HG03520 (cell line): ENCODE results near the gene SUN2.
A peak's percentile ranks its signal among the peaks of the same experiment; 100 is the strongest.

Experiments used
- ATAC-seq: cut with Tn5 transposase; IDR thresholded peaks from one replicate; pipeline ENCODE4 v1.9.1; 2021; ENCODE audit warnings: mild to moderate bottlenecking, moderate library complexity; ENCODE audit not compliant: unreplicated experiment

The SUN2 gene

DNA sequence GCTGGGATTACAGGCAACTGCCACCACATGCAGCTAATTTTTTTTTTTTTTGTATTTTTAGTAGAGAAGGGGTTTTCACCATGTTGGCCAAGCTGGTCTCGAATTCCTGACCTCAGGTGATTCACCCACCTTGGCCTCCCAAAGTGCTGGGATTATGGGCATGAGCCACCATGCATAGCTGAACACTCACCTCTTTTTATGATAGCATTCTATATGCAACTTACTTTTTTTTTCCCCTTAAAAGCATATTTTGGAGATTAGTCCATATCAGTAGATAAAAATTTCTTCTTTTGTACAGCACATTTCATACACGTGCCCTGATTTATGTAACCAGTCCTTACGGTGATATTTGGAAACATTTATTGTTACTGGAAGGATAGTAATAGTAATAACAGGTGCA is 35.4 kb downstream of the SUN2 start:
- no peak for ATAC-seq

DNA sequence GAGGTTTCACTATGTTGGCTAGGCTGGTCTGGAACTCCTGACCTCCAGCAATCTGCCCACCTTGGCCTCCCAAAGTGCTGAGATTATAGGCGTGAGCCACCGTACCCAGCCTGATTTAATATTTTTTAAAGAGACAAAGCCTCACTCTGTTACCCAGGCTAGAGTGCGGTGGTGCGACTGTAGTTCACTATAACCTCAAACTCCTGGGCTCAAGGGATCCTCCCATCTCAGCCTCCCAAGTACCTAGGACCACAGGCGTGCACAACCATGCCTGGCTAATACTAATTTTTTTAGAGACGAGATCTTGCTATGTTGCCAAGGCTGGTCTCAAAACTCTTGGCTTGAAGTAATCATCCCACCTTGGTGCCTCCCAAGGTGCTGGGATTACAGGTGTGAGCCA is 36.6 kb downstream of the SUN2 start:
- ATAC-seq, result no peak

DNA sequence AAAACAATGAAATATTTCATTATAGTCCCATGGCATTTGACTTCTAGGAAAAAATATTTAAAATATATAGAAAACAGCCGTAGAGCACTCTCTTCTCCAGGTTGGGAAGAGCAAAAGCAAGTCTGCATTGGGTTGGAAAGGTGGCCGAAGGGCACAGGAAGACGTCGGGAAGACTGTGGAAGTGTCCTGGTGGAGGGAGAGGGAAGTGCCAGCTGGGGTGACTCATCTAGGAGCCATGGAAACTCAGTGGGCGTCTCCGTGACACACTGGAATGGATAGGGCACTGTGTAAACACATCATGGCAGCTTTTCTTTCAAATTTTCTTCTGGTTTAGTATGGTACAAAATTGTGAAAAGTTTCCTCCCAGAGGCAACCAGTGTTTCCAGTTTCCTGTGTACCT is 37.4 kb downstream of the SUN2 start:
- no peak for ATAC-seq

DNA sequence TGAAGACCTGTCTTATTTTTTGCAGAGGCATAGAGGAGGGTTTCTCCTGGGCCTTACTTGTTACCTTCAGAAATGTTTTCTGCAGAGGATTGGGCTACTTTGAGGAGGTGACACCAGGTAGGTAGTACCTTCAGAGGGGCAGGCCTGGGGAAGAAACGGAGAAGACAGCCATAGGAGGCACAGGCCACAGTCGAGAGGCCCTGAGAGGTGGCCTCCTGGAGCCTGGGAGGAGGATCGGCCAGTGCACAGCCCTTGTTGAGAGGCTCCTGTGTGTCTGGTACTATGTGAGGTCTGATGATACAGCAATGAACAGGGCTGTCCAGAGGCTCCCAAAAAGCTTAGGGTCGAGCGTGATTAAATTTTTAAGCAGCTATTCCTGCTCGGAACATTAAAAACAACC is 38.6 kb downstream of the SUN2 start:
- no peak for ATAC-seq

DNA sequence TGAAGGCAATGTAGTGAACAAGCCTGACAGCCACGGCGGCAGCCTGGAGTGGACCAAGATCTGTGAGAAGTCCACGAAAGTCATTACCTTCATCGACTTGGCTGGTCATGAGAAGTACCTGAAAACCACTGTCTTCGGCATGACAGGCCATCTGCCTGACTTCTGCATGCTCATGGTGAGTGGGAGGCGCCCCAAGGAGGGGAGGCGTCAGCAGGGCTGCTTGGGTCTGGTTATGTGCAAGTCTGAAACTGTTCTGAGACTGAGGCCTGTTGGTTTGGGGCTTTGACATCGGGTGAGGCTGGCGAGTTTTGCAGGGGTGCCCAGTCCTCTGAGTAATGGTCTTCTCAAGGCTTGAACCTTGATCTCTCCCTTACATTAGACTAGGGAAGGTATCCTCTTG is 39.0 kb downstream of the SUN2 start:
- no peak for ATAC-seq

DNA sequence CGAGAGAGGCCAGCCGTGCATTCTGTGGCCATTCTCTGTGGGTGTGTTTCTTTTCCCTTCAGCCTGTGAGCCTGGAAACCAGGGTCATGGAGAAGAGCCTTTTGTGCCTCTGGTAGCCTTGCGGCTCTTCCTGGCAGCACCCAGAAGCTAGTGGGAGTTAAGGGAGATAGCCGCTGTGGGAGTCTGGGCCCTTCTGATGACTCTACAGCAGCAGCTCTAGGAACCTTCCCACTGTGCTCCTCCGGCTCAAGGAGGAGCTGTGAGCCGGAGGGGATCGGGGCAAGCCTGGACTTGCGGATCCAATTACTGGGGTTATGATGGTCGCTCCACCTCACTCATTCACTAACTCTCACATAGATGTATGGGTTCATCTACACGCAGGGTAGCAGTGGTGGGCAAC is 39.5 kb downstream of the SUN2 start:
- no peak for ATAC-seq

DNA sequence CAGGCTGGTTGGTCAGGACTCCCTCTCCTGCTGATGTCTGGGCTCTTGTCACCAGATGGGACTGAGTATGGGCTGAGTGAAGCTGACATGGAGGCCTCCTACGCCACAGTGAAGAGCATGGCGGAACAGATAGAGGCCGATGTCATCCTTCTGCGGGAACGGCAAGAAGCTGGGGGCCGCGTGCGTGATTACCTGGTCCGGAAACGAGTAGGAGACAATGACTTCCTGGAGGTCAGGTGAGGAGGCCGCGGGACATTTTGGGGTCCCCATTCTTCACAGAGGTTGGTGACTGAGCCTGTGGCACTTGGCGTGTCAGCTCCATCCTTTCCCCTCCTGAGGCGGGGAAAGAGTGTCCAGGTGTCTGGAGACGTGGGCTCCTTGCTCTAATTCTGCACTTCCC is 39.9 kb downstream of the SUN2 start:
- no peak for ATAC-seq

DNA sequence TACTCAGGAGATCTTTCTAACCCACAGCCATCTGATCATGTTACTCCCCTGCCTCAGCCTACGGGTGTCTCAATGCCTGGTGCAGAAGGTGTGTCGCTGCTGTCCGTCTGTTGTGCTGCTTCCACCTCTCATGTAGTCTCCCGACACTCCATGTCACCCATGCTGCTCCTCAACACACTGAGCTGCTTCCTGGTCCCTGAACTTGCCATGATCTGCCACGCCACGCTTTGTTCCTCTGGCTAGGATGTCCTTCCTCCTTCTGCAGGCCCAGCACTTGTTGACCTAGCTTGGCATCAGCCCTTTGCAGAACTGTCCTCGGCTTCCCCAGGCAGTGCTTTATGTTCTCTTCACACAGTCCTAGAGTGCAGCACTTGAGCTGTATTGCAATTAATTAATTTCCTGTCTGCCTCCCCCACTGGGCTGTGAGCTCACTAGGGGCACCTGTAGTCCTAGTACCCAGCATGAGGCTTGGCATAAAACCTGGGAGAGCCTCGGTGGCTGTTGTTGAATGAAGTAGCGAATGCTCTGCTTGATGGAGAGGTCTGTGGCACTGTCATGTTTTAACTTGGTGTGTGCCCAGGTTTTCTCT is 40.5 kb downstream of the SUN2 start:
- ATAC-seq, result no peak

DNA sequence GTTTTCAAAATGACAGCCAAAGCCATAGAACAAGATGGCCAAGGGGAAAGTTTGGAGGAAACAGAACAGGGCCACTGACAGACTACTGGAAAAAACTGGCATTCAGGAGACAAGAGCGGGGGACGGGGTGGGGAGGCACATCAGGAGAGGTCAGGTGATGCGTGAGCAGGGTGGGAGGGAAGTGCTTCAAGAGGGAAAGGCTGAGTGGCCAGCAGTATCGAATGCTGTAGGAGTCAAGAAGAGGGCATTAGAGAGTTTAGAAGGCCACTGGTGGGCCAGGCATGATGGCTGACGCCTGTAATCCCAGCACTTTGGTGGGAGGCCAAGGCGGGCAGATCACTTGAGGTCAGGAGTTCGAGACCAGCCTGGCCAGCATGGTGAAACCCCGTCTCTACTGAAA is 41.9 kb downstream of the SUN2 start:
- no peak for ATAC-seq

DNA sequence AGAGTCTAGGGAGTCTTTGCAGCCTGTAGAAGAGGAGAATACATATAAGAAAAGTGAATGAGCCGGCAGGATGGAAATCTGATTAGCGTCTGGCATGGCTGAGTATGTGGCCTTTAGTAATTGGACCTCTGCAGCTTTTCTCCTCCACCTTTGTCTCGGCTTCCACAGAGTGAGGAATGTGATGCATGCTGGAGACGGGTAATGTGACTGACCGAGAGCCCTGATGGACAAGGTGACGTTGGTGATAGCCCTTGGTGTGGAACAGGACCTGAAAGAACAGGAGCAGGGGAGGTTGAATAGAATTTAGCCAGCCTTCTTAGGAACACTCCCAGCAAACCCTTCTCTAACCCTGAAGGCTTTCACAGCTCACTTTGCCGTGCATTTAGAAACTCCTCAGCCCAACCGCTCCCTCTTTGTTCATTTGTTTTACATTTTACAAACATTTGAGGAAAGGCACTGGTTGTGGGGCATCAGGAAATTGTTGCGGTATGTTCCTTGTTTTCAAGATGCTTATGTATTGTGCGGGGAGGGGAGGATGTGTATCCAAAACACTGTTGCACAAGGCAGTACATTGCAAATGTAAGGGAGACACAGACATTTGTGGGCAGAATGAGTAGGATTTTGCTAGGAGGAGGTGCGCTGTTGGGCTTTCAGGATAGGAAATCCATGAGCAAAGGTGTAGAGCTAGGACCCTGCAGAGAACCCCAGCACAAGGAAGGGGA is 43.2 kb downstream of the SUN2 start:
- ATAC-seq, result no peak

DNA sequence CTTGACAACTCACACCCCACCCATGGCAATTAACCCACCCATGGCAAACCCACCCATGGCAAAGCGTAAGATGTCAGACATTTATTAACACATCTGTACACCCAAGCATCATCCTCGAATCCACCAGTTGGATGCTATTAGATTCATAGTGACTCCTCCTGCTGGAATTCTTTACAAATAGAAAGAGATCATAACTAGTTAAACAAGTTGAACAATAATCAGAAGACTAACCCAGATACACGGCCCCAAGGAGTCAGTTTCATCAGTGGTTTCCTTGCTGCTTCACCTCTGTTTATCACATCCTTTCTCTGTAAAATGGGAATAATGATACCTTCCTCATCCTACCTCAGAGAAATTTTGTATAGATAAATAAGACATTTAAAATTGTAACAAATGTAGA is 44.9 kb downstream of the SUN2 start:
- no peak for ATAC-seq

DNA sequence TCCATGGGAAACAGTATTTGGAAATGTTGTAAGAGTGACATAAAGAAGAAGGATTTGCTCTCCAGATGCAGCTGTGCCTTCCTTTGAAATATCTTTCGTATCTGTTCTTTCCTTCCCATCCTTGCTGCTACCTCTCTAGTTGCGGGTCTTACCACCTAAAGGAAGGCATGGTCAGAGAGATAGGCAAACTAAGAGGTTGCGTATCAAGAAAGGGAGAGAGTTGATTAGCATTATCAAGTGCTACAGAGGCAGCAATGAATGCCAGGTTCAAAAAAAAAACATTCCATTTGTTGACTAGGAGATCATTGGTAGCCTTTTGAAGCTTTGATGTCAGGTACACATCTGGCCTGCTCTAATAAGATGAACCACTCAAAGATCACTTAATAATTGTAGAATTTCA is 45.4 kb downstream of the SUN2 start:
- no peak for ATAC-seq

DNA sequence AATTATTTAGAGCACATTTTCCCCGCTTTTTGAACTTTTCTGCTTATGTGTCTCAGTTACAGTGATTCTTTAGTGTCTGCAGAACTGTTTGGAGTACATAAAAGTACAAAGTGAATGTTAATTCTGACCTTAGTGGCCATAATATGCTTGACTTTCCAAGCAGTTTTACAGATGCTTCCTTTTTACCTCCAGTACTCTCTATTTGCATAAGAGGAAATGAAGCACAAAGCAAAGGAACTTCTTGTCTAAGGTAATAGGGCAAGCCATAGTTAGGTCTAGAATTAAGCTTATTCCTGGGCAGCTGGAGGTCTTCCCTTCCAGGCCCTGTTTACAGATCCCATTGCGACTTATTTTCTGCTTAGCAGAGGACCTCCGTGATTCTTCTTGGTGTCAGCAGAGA is 46.5 kb downstream of the SUN2 start:
- no peak for ATAC-seq

DNA sequence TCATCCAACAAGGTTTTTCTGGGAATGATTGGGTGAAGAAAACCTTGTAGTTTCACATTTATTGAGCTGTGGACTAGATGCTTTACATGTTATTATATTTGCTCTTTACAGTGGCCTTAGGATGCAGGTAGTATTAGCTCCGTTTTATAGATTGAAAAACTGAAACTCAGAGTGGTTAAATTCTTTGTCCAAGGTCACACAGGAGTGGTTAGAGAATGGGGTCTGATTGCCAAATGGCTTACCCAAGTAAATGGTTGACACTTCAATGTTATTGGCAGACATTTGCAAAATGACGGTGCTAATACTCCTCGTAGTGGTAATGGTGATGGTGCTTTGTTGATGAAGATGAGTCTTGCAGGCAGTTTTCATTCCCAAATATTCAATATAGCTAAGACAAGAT is 47.8 kb downstream of the SUN2 start:
- no peak for ATAC-seq

DNA sequence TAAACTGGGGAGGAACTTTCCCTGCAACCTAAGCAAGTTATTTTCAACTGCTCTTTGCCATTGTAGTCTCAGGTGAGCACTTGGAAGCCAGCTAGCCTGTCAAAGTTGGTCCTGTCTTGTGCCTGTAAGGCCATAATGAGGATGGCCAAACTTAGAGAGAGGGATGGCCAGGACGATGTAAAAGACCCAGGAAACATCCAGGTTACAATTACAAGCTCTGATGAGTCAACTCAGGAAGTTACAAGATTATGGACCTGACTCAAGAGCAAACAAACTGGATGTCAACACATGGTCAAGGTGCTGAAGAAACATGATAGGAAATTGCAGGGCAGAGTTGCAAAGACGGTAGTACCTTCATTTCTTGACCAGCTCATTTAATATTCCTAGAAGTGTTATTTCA is 48.5 kb downstream of the SUN2 start:
- no peak for ATAC-seq

DNA sequence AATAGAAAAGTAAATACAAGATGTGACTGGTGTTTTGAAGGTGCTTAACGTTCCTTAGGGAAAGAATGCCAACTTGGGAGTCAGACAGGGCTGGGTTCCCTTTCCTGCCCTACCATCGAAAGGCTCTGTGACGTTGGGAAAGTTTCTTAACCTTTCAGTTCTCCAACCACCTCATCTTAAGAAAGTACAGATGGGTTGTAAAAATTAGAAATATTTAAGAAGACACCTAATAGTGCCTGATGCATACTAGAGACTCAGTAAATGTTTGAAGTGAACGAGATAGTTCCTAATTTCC is 49.0 kb downstream of the SUN2 start:
- ATAC-seq, result no peak

DNA sequence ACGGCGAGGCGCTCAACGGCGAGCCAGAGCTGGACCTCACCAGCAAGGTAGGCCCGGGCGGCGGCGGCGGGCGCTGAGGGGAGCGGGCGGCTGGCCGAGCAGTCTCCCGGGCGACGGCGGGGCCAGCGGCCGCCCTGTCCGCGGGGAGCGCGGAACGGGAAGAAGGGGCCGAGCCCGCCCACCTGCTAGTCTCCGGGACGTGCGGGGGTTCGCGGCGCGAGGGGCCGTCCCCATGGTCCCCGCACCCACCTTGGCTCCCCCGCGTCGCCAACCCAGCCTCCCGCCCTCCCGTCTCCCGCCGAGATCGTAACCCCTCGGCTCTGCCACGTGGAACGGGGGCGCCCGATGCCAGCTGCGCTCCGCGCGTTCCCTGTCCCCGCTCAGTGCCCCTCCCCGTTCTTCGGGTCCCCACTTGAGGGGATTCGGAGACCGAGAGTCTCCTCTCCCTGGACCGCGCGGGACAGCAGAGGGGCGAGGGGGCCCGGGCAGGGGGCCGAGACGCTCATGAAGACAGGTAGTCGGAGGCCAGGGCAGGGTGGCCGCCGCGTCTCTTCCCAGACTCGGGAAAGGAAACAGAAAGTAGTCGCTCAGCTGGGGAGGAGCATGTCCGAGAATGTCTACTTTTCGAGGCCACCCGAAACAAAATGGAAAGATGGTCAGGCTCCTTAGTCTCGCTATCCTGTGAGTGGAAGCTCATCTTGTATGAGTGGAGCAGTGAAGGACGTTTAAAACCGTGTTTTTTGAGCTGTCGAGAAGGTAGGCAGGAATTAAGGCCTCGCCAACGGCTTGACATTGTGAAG is 49.5 kb downstream of the SUN2 start:
- ATAC-seq, result peak; percentile 3

DNA sequence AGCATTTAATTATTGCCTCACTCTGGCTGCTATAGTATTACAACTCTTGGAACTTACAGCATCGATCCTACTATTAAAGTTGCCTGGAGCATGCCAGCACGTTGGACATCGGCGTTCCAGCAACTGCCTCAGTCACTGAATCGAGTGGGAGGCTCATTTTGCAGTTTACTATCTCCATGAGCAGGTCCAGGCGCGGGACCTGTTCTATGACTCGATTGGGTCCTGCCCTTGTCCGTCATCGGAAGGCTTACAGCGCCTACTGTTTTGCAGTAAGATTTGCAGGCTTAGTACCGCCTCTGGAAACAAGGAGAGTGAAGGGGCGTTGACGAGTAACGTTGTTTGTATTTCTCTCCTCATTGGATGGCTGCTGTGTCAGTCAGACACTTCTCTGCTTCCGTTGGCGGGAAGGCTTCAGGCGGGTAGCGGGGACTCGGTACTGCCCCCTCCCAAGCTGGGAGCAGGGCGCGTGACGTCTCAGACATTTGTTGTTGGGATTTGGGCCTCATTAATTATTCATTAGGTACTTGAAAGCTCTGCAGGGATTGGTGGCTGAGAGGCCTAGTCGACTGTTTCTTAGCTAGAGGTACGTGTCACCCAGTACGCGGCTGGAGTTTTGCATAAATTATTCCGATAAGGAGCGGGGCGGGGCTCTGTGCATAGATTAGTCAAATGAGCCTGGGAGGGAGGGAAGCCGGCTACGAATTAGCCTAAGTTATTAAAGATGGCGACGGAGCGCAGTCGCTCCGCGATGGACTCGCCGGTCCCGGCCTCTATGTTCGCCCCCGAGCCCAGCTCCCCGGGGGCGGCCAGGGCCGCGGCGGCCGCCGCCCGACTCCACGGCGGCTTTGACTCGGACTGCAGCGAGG is 50.3 kb downstream of the SUN2 start, which contains the start of gene GTPBP1:
Gene GTPBP1, plus strand, starts transcription at position 710 of the 866 bp plus-strand sequence. Its CDS starts 12 bp downstream, at position 722.
- peak; percentile 61 for ATAC-seq

DNA sequence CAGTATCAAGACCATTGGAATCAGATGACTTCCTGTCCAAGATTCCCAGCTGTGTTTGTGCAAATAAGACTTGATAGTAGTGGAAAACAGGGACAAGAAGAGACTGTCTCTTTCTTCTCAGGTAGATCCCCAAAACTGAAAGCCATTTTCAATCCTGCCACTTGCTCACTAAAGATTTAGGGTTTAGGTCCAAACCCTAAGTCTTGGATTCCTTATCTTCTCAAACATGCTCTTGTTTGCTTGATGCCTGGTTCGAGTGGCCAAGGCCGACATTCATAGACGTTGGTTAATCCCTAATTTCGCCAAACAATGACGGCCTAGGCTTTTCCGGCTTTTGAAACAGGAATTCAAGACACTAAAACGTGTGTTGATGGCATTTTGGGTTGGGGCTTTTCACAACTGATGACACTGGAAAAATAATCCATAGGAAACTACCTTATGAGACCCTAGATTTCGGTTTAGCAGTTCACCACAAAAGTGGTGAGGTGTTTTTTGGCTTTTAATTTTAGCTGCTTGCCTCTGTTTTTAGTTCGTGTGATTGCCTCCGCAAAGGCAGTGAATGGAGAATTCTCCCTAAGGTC is 51.1 kb downstream of the SUN2 start:
- ATAC-seq, result no peak

DNA sequence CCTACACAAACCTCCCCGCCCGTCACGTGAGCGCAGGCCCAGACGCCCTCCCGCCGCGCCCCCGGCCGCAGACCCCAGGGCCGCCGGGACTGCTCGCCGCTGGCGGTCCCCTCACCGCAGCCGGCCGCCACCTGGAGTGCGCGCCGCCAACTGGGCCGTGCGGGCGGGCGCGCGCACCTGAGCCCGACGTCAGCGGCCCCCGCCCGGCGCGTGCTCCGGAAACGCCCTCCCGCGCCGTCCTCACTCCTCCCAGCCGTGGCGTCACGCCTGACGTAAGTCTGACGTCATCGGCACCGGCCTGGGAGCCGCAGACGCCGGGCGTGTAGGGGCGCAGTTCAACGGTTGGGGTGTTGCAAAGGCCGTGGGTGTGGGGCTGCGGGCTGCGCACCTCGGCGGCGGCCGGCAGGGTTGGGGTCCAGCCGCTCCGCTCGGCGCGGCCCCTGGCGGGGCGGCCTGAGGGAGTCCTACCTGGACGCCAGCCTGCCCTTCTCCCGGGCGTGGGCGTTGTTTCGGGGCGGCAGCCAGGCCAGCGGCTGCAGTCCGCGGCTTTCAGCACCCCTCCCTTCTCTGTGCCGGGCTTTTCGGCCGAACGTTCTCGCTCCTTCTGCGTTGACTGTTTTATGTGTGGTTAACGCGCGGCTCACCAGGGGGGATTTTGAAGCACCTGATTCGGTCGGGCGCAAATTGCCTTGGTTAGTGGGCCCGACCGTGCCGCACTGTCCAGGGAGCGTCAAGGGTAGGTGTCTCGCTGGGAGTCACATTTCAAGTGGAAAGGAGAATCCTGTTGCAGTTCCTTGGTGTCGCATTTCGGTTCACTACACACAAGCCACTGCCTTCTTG is 54.8 kb downstream of the SUN2 start, which contains the start of gene JOSD1:
Gene JOSD1, minus strand, starts transcription at position 155 of the 840 bp plus-strand sequence. CDS start 956 bp downstream, outside the sequence.
- peak; percentile 35 for ATAC-seq
